HepG2 (cell line): ENCODE data around the gene ABAT. TPM values are rescaled to one million over a fixed set of nuclear protein-coding genes. Genes with fewer than 3 reads are reported as not detected.

ENCODE experiments used
- ARID4A ChIP-seq: sonication (generic); formaldehyde crosslinking; IDR thresholded peaks from 2 replicates; pipeline ENCODE4 v1.5.0; 2020; ENCODE audit warnings: mild to moderate bottlenecking, missing genetic modification reagents, borderline replicate concordance
- ATF3 ChIP-seq: sonication (generic); formaldehyde crosslinking; IDR thresholded peaks from 2 replicates; pipeline ENCODE4 v1.4.0; 2020; ENCODE audit warnings: missing genetic modification reagents
- CCAR2 ChIP-seq: fragments of 200-400 bp; formaldehyde crosslinking; optimal IDR thresholded peaks from 2 replicates; pipeline ENCODE3; 2018; ENCODE audit warnings: low read depth, mild to moderate bottlenecking, low read length, moderate library complexity
- CENPT ChIP-seq: sonication (generic); formaldehyde crosslinking; IDR thresholded peaks from 2 replicates; pipeline ENCODE4 v1.8.0; 2022; ENCODE audit warnings: low read depth, mild to moderate bottlenecking, moderate library complexity, missing genetic modification reagents
- ELK4 ChIP-seq: sonication (generic); formaldehyde crosslinking; IDR thresholded peaks from 2 replicates; pipeline ENCODE4 v1.9.0; 2021; ENCODE audit warnings: missing genetic modification reagents, borderline replicate concordance
- GMEB2 ChIP-seq: IDR thresholded peaks from 2 replicates; pipeline ENCODE4 v1.6.1; 2016; ENCODE audit warnings: missing biosample characterization, missing genetic modification reagents, low read depth
- MIER2 ChIP-seq: IDR thresholded peaks from 2 replicates; pipeline ENCODE4 v1.6.1; 2016; ENCODE audit warnings: missing biosample characterization, missing genetic modification reagents
- ONECUT2 ChIP-seq: sonication (generic); formaldehyde crosslinking; IDR thresholded peaks from 2 replicates; pipeline ENCODE4 v1.4.0; 2020; ENCODE audit warnings: missing genetic modification reagents
- RARA ChIP-seq: IDR thresholded peaks from 2 replicates; pipeline ENCODE4 v1.6.1; 2016; ENCODE audit warnings: missing genetic modification reagents, missing compliant biosample characterization
- SIN3B ChIP-seq: fragments of 150-350 bp; IDR thresholded peaks from 2 replicates; pipeline ENCODE4 v1.6.1; 2014; ENCODE audit warnings: low read length
- TFAP4 ChIP-seq: sonication (generic); IDR thresholded peaks from 2 replicates; pipeline ENCODE4 v1.6.1; 2016; ENCODE audit warnings: low read depth, borderline replicate concordance
- TGIF2 ChIP-seq: IDR thresholded peaks from 2 replicates; pipeline ENCODE4 v1.6.1; 2016; ENCODE audit warnings: control low read depth, missing compliant biosample characterization
- TMF1 ChIP-seq: sonication (generic); formaldehyde crosslinking; IDR thresholded peaks from 2 replicates; pipeline ENCODE4 v1.8.1; 2022; ENCODE audit warnings: low read depth, missing genetic modification reagents
- ZNF280B ChIP-seq: sonication (generic); formaldehyde crosslinking; IDR thresholded peaks from 2 replicates; pipeline ENCODE4 v1.5.0; 2020; ENCODE audit warnings: missing genetic modification reagents, mild to moderate bottlenecking, borderline replicate concordance
- ZNF282 ChIP-seq: fragments of 450-650 bp; IDR thresholded peaks from 2 replicates; pipeline ENCODE4 v1.6.1; 2018; ENCODE audit not compliant: partially characterized antibody
- ZNF350 ChIP-seq: sonication (generic); formaldehyde crosslinking; IDR thresholded peaks from 2 replicates; pipeline ENCODE4 v1.4.0; 2020; ENCODE audit warnings: mild to moderate bottlenecking, low read depth, missing genetic modification reagents, borderline replicate concordance
- ZNF547 ChIP-seq: sonication (generic); formaldehyde crosslinking; IDR thresholded peaks from 2 replicates; pipeline ENCODE4 v1.5.1; 2020; ENCODE audit warnings: mild to moderate bottlenecking, missing genetic modification reagents
- ZNF652 ChIP-seq: IDR thresholded peaks from 2 replicates; pipeline ENCODE4 v1.6.1; 2016; ENCODE audit warnings: low read depth, borderline replicate concordance
- ZSCAN25 ChIP-seq: sonication (generic); formaldehyde crosslinking; IDR thresholded peaks from 2 replicates; pipeline ENCODE4 v1.8.0; 2022; ENCODE audit warnings: mild to moderate bottlenecking, missing genetic modification reagents
- polyA plus RNA-seq, 8 experiments: library from polyadenylated mRNA; depleted of rRNA in 3 of 8; stranded (reverse) in 7 of 8; unstranded in 1 of 8; fragments of >200 nt; fragmentation: Illumina TruSeq in 4 of 8; extraction: Trizol in 4 of 8; gene quantifications; 2 replicates each; pipeline versions ENCODE4 v1.2.1 to v1.2.3, GENCODE V29; 2011 to 2016; ENCODE audit warnings: low read depth in 4 of 8, missing spikeins in 1 of 8, mixed read lengths in 1 of 8; ENCODE audit not compliant: insufficient read depth in 1 of 8
- total RNA-seq, 5 experiments: library from RNA; depleted of rRNA; stranded (reverse); fragments of >200 nt; fragmentation: Illumina TruSeq; extraction: Trizol; gene quantifications; 2 replicates each; pipeline ENCODE4 v1.2.3, GENCODE V29; 2016; ENCODE audit warnings: low read depth in 1 of 5

The ABAT gene
- total and polyA plus RNA-seq, 2 of the 13 experiments (the other 11 are each of a cell fraction or from before 2014, with no cell fraction given): 47.6 to 97.3 TPM

GRCh38 chr16:8797364-8798173 lies 123.2 kb downstream of the ABAT start, which contains the start of the genes PMM2 and TMEM186 (continued):
- peak; percentile 91; the same call in 1 of the 2 replicates for TF ChIP-seq ELK4 (CRISPR knock-in tag)
- TF ChIP-seq ARID4A: peak; percentile 100
- TF ChIP-seq SIN3B: no peak; the same call in none of the 2 replicates
- no peak for TF ChIP-seq ZNF282
- TF ChIP-seq ATF3 (CRISPR knock-in tag): peak; percentile 72
- TF ChIP-seq CCAR2: no peak
- peak; percentile 78; the same call in 1 of the 2 replicates for TF ChIP-seq TFAP4
- TF ChIP-seq ZNF547: peak; percentile 99
- peak; percentile 98 for TF ChIP-seq TMF1 (CRISPR knock-in tag)
- peak; percentile 80 for TF ChIP-seq GMEB2 (CRISPR knock-in tag)
- 0 out of 2 replicates have a peak, but pooled peaks have one; percentile 53 for TF ChIP-seq RARA (CRISPR knock-in tag)
- no peak for TF ChIP-seq ZNF652 (CRISPR knock-in tag)
- peak; percentile 80; the same call in 1 of the 2 replicates for TF ChIP-seq ZSCAN25
- TF ChIP-seq CENPT (CRISPR knock-in tag): peak; percentile 90; the same call in 1 of the 2 replicates
- peak; percentile 79 for TF ChIP-seq ONECUT2 (CRISPR knock-in tag)
- peak; percentile 100 for TF ChIP-seq ZNF350 (CRISPR knock-in tag)
- TF ChIP-seq TGIF2: peak; percentile 100
- TF ChIP-seq MIER2 (CRISPR knock-in tag): peak; percentile 10; the same call in 1 of the 2 replicates
- TF ChIP-seq ZNF280B (CRISPR knock-in tag): peak; percentile 100
